GM12878 (cell line): Measurements from ENCODE around the gene TMEM238L. TPM values are rescaled to one million over a fixed set of nuclear protein-coding genes. Genes with fewer than 3 reads are reported as not detected.

Source experiments
- ATAC-seq: fragments of 200-7000 bp; cut with Tn5 transposase; 3 replicates; pipeline ENCODE4 v1.9.1; 2020; ENCODE audit warnings: mild to moderate bottlenecking, moderate library complexity
- BruUV-seq: library from RNA; stranded (reverse); fragments of 400-500 nt; replicated peaks from 2 replicates; lab custom pipeline; 2021; lab: Mats Ljungman, UMichigan
- CTCF ChIA-PET: fragments of 300-600 bp; sonication (Branson Sonifier 250); formaldehyde crosslinking; extraction: SDS; loops from one replicate; lab custom pipeline; 2021; ENCODE audit warnings: inconsistent platforms; lab: Yijun Ruan, JAX
- POLR2A ChIA-PET: fragments of 350-600 bp; formaldehyde crosslinking; extraction: SDS; loops from one replicate; lab custom pipeline; 2021; ENCODE audit warnings: inconsistent platforms; lab: Charles Lee
- RAD21 ChIA-PET: fragments of 300-600 bp; sonication (Branson Sonifier 250); formaldehyde crosslinking; loops from one replicate; lab custom pipeline; 2023; ENCODE audit warnings: antibody characterized with exemption; ENCODE audit not compliant: unreplicated experiment; lab: Charles Lee
- SMC1A ChIA-PET: fragments of 300-600 bp; sonication (Branson Sonifier 250); formaldehyde crosslinking; loops from one replicate; lab custom pipeline; 2023; ENCODE audit not compliant: unreplicated experiment, uncharacterized antibody; lab: Charles Lee
- DNase-seq: peaks from one replicate; pipeline ENCODE4 v3.0.0-alpha.2; 2011; ENCODE audit warnings: low read depth, low spot score
- FAIRE-seq: peaks from 3 replicates; lab custom pipeline; 2011; peaks lifted over from hg19 to GRCh38; lab: Jason Lieb, UNC
- H2AFZ ChIP-seq: 2 replicates; pipeline ENCODE4 v1.6.0; 2011; ENCODE audit warnings: low read depth, low read length, control low read depth; ENCODE audit not compliant: control insufficient read depth
- H3K27ac ChIP-seq: 2 replicates; pipeline ENCODE4 v1.5.1; 2011; ENCODE audit warnings: control low read depth; ENCODE audit not compliant: control insufficient read depth, insufficient read depth
- H3K27me3 ChIP-seq, 2 experiments: replicated peaks in 1 of 2; 2 replicates each; pipeline versions ENCODE4 v1.6.0 to v1.6.1; 2011; ENCODE audit warnings: low read length in 1 of 2; ENCODE audit not compliant: control insufficient read depth in 2 of 2, insufficient read depth in 2 of 2
- H3K36me3 ChIP-seq, 2 experiments: 2 replicates each; pipeline ENCODE4 v1.5.1; 2011; ENCODE audit warnings: low read length in 1 of 2; ENCODE audit not compliant: control insufficient read depth in 2 of 2, insufficient read depth in 2 of 2
- H3K4me1 ChIP-seq: 2 replicates; pipeline ENCODE4 v1.6.1; 2011; ENCODE audit warnings: mild to moderate bottlenecking, low read length, moderate library complexity, mixed read lengths; ENCODE audit not compliant: control insufficient read depth, insufficient read depth
- H3K4me2 ChIP-seq: 2 replicates; pipeline ENCODE4 v1.6.0; 2011; ENCODE audit warnings: control low read depth; ENCODE audit not compliant: control insufficient read depth, insufficient read depth
- H3K4me3 ChIP-seq: fragments of 200-600 bp; sonication (generic); 2 replicates; pipeline ENCODE4 v1.5.1; 2016
- H3K79me2 ChIP-seq: 2 replicates; pipeline ENCODE4 v1.6.0; 2011; ENCODE audit warnings: low read length; ENCODE audit not compliant: control insufficient read depth, insufficient read depth
- H3K9ac ChIP-seq: 2 replicates; pipeline ENCODE4 v1.8.0; 2011; ENCODE audit warnings: low read length, control low read depth, mixed read lengths; ENCODE audit not compliant: control insufficient read depth, insufficient read depth
- H3K9me3 ChIP-seq: replicated peaks from 3 replicates; pipeline ENCODE4 v1.5.1; 2011; ENCODE audit warnings: mild to moderate bottlenecking, low read length; ENCODE audit not compliant: control insufficient read depth, insufficient read depth
- H4K20me1 ChIP-seq: 2 replicates; pipeline ENCODE4 v1.6.0; 2011; ENCODE audit not compliant: control insufficient read depth, insufficient read depth
- BCL3 ChIP-seq: IDR thresholded peaks from 2 replicates; pipeline ENCODE4 v1.6.1; 2011; ENCODE audit warnings: borderline replicate concordance, low read depth, mild to moderate bottlenecking, moderate library complexity, low read length; ENCODE audit not compliant: insufficient read depth, poor library complexity, severe bottlenecking
- CEBPZ ChIP-seq: fragments of 150-350 bp; IDR thresholded peaks from 2 replicates; pipeline ENCODE4 v1.6.1; 2016; ENCODE audit warnings: low read depth, low read length
- DPF2 ChIP-seq: fragments of 450-650 bp; IDR thresholded peaks from 2 replicates; pipeline ENCODE4 v1.6.1; 2017; ENCODE audit warnings: mild to moderate bottlenecking
- IRF5 ChIP-seq: fragments of 450-650 bp; IDR thresholded peaks from 2 replicates; pipeline ENCODE4 v1.6.1; 2017; ENCODE audit warnings: borderline replicate concordance
- MEF2A ChIP-seq: IDR thresholded peaks from 2 replicates; pipeline ENCODE4 v1.6.1; 2011; ENCODE audit warnings: low read depth, mild to moderate bottlenecking, low read length, moderate library complexity; ENCODE audit not compliant: insufficient read depth
- RAD51 ChIP-seq: fragments of 450-650 bp; IDR thresholded peaks from 2 replicates; pipeline ENCODE4 v1.6.1; 2016; ENCODE audit warnings: moderate library complexity, mild to moderate bottlenecking, inconsistent platforms
- RB1 ChIP-seq: fragments of 450-650 bp; formaldehyde crosslinking; IDR thresholded peaks from 2 replicates; pipeline ENCODE4 v1.6.1; 2017; ENCODE audit warnings: mild to moderate bottlenecking, borderline replicate concordance
- SRF ChIP-seq, 2 experiments: IDR thresholded peaks; 2 replicates each; pipeline ENCODE4 v1.6.1; 2011; ENCODE audit warnings: low read depth in 2 of 2, low read length in 2 of 2, mild to moderate bottlenecking in 1 of 2, moderate library complexity in 1 of 2
- USF2 ChIP-seq: IDR thresholded peaks from 2 replicates; pipeline ENCODE4 v1.6.1; 2011; ENCODE audit warnings: low read depth, low read length, improper control_type of control experiment, borderline replicate concordance
- ZBED1 ChIP-seq: IDR thresholded peaks from 2 replicates; pipeline ENCODE4 v1.6.1; 2016; ENCODE audit warnings: borderline replicate concordance
- ZBTB11 ChIP-seq: fragments of 450-650 bp; formaldehyde crosslinking; IDR thresholded peaks from 2 replicates; pipeline ENCODE4 v1.5.0; 2022; ENCODE audit warnings: mild to moderate bottlenecking, missing genetic modification characterization
- WGBS: methylation state at CpG from one replicate; pipeline ENCODE4 v1.1.6; 2016; ENCODE audit warnings: low lambda C conversion rate; ENCODE audit not compliant: insufficient replicate concordance, insufficient coverage; ENCODE audit errors: missing lambda C conversion rate; 5-methylcytosine and 5-hydroxymethylcytosine counted together
- in situ Hi-C: fragments of 300-500 bp; cut with MboI; formaldehyde crosslinking; loops from 9 replicates; pipeline ENCODE4 v1.14.3; 2018; ENCODE audit warnings: mixed read lengths
- intact Hi-C: fragments of 100-400 bp; cut with micrococcal nuclease; formaldehyde crosslinking; loops from one replicate; pipeline ENCODE4 v1.14.2; 2022; ENCODE audit not compliant: unreplicated experiment
- polyA plus RNA-seq, 11 experiments: library from polyadenylated mRNA; depleted of rRNA in 4 of 11; unstranded in 6 of 11; stranded (reverse) in 5 of 11; fragments of >200 nt; fragmentation: Nextera tagmentation in 4 of 11; fragmentation: Illumina TruSeq in 1 of 11; extraction: Ambion mirVana in 4 of 11; extraction: Trizol in 1 of 11; gene quantifications; 1 replicate in 1 of 11; 2 replicates in 10 of 11; pipeline versions ENCODE4 v1.2.1 to v1.2.3, GENCODE V29; 2011 to 2016; ENCODE audit warnings: inconsistent platforms in 2 of 11, missing spikeins in 2 of 11, low read depth in 1 of 11
- total RNA-seq, 4 experiments: library from RNA; depleted of rRNA in 3 of 4; stranded (reverse); fragments of >200 nt in 3 of 4; fragmentation: Illumina TruSeq in 1 of 4; extraction: Trizol in 1 of 4; gene quantifications; 2 replicates each; pipeline versions ENCODE4 v1.2.1 to v1.2.3, GENCODE V29; 2013 to 2021

TMEM238L gene
- total and polyA plus RNA-seq, 10 of the 15 experiments (the other 5 are each of a cell fraction or from before 2014, with no cell fraction given), result not detected

GRCh38 chr17:10790491-10791401, 13.2 kb downstream of the TMEM238L start:
- Histone ChIP-seq H3K27ac (no peak overlapping the region), H3K79me2 (no peaks in the 10 kb centered on the region), H4K20me1 (no peaks in the 10 kb centered on the region), H3K4me2 (no peak overlapping the region), H2AFZ (no peak overlapping the region), H3K9ac (no peak overlapping the region), H3K36me3 (no peaks in the 10 kb centered on the region), H3K27me3 (no peaks in the 10 kb centered on the region), H3K9me3 (no peaks in the 10 kb centered on the region), H3K4me3 (no peak overlapping the region), H3K4me1 (no peaks in the 10 kb centered on the region)
- WGBS, result 34% methylated on average over 9 of the region's 9 CpGs
- SMC1A ChIA-PET, result interaction anchor here (0.6 kb wide), 1 partner anchor 19 kb away, joined by 4 read pairs; no protein-coding TSS in a partner anchor
- DNase-seq, result no peak
- intact Hi-C loops, result no loop called here
- CTCF ChIA-PET, result interaction anchor here (1.1 to 2.2 kb wide), 2 partner anchors 144 to 174 kb away, joined by 5 to 8 read pairs; no protein-coding TSS in a partner anchor
- in situ Hi-C loops, result no loop called here
- RAD21 ChIA-PET, result no interaction called here
- ATAC-seq, result no peak
- no peak for FAIRE-seq
- POLR2A ChIA-PET, result interaction anchor here (0.6 kb wide), 1 partner anchor 17 kb away, joined by 4 read pairs; no protein-coding TSS in a partner anchor
- no TSS peak for BruUV-seq
- TF ChIP-seq RB1, result no peak
- no peak for TF ChIP-seq SRF (IDR thresholded peaks at IDR 0.05; ENCODE audit: low read depth in 2 of 2, low read length in 2 of 2)
- TF ChIP-seq CEBPZ, result no peak
- TF ChIP-seq RAD51, result no peak
- no peak for TF ChIP-seq MEF2A
- TF ChIP-seq BCL3, result no peak
- TF ChIP-seq DPF2, result no peak
- no peak for TF ChIP-seq USF2
- no peak for TF ChIP-seq ZBED1
- TF ChIP-seq ZBTB11 (CRISPR knock-in tag), result no peak
- no peak for TF ChIP-seq IRF5
